GM18499 (cell line): Measurements from ENCODE around the gene ORC6.

Experiments
- ATAC-seq: cut with Tn5 transposase; IDR thresholded peaks from one replicate; pipeline ENCODE4 v1.9.1; 2021; ENCODE audit warnings: moderate number of reproducible peaks; ENCODE audit not compliant: insufficient read depth, unreplicated experiment

The ORC6 gene

GRCh38 chr16:46696957-46697356 lies 7.5 kb downstream of the ORC6 start:
- no peak for ATAC-seq

- no peak for ATAC-seq
Measured at GRCh38 chr16:46700048-46700447, 10.6 kb downstream of the ORC6 start.

GRCh38 chr16:46701615-46702014 lies 12.2 kb downstream of the ORC6 start:
- no peak for ATAC-seq

- no peak for ATAC-seq
Measured at GRCh38 chr16:46702030-46702429, 12.6 kb downstream of the ORC6 start.

GRCh38 chr16:46706642-46707041 lies 17.2 kb downstream of the ORC6 start:
- ATAC-seq = no peak

- no peak for ATAC-seq
Measured at GRCh38 chr16:46709469-46710005, 20.1 kb downstream of the ORC6 start.

- ATAC-seq = no peak
Measured at GRCh38 chr16:46711106-46712058, 21.9 kb downstream of the ORC6 start.

GRCh38 chr16:46712911-46713310 lies 23.5 kb downstream of the ORC6 start:
- no peak for ATAC-seq

- ATAC-seq = no peak
Measured at GRCh38 chr16:46713634-46714033, 24.2 kb downstream of the ORC6 start.

- ATAC-seq = no peak
Measured at GRCh38 chr16:46714797-46715591, 25.5 kb downstream of the ORC6 start.

- no peak for ATAC-seq
Measured at GRCh38 chr16:46715769-46716305, 26.4 kb downstream of the ORC6 start.

GRCh38 chr16:46717692-46718091 lies 28.2 kb downstream of the ORC6 start:
- ATAC-seq = no peak

- ATAC-seq = no peak
Measured at GRCh38 chr16:46718214-46718613, 28.8 kb downstream of the ORC6 start.

- ATAC-seq = no peak
Measured at GRCh38 chr16:46719528-46719927, 30.1 kb downstream of the ORC6 start.

GRCh38 chr16:46720619-46721018 lies 31.2 kb downstream of the ORC6 start:
- no peak for ATAC-seq

GRCh38 chr16:46721885-46722284 lies 32.4 kb downstream of the ORC6 start:
- ATAC-seq = no peak

- ATAC-seq = no peak
Measured at GRCh38 chr16:46727184-46727583, 37.7 kb downstream of the ORC6 start.

GRCh38 chr16:46727630-46728029 lies 38.2 kb downstream of the ORC6 start:
- ATAC-seq = no peak

GRCh38 chr16:46728806-46729205 lies 39.3 kb downstream of the ORC6 start:
- ATAC-seq = no peak

GRCh38 chr16:46729326-46729995 lies 40.0 kb downstream of the ORC6 start:
- no peak for ATAC-seq
